Ishikawa (cell line): ENCODE data around the gene FASTK.

Source experiments
- EGR1 ChIP-seq: IDR thresholded peaks from 2 replicates; pipeline ENCODE4 v1.6.1; 2012
- EP300 ChIP-seq: IDR thresholded peaks from 2 replicates; pipeline ENCODE4 v1.6.1; 2012; ENCODE audit warnings: borderline replicate concordance
- NFIC ChIP-seq: IDR thresholded peaks from 2 replicates; pipeline ENCODE4 v1.6.1; 2012
- RAD21 ChIP-seq: IDR thresholded peaks from 2 replicates; pipeline ENCODE4 v1.6.1; 2012; ENCODE audit warnings: low read depth
- TCF12 ChIP-seq: IDR thresholded peaks from 2 replicates; pipeline ENCODE4 v1.6.1; 2012; ENCODE audit warnings: low read depth
- ZBTB7A ChIP-seq: IDR thresholded peaks from 2 replicates; pipeline ENCODE4 v1.6.1; 2012; ENCODE audit warnings: low read depth
- TF ChIP-seq, protein P1 (sequence below): IDR thresholded peaks from 2 replicates; pipeline ENCODE4 v1.6.1; 2012; ENCODE audit warnings: low read depth, mild to moderate bottlenecking

DNA sequence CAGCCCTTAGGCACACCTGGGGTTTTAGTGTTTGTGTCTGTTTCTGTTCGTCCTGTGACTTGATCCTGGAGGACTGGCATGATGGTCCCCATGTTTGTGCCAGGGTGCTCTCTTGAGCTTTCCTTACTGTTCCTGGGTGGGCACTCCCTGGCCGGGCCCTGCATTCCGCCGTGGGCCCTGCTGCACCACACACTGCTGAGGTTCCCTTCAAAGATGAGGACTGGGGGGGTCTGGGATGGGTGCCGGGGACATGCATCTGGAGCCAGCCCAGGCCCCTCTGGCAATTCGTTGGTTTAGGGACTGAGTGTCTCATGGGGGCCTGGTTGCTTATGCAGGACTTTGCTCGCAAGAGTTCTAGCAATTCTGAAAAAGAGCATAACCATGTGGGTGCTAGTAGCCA is 10.4 kb upstream of the FASTK start:
- TF ChIP-seq EP300 (no peak), EGR1 (no peak), RAD21 (no peak), NFIC (no peak), TCF12 (no peak), ZBTB7A (no peak)
- TF ChIP-seq, protein P1, sequence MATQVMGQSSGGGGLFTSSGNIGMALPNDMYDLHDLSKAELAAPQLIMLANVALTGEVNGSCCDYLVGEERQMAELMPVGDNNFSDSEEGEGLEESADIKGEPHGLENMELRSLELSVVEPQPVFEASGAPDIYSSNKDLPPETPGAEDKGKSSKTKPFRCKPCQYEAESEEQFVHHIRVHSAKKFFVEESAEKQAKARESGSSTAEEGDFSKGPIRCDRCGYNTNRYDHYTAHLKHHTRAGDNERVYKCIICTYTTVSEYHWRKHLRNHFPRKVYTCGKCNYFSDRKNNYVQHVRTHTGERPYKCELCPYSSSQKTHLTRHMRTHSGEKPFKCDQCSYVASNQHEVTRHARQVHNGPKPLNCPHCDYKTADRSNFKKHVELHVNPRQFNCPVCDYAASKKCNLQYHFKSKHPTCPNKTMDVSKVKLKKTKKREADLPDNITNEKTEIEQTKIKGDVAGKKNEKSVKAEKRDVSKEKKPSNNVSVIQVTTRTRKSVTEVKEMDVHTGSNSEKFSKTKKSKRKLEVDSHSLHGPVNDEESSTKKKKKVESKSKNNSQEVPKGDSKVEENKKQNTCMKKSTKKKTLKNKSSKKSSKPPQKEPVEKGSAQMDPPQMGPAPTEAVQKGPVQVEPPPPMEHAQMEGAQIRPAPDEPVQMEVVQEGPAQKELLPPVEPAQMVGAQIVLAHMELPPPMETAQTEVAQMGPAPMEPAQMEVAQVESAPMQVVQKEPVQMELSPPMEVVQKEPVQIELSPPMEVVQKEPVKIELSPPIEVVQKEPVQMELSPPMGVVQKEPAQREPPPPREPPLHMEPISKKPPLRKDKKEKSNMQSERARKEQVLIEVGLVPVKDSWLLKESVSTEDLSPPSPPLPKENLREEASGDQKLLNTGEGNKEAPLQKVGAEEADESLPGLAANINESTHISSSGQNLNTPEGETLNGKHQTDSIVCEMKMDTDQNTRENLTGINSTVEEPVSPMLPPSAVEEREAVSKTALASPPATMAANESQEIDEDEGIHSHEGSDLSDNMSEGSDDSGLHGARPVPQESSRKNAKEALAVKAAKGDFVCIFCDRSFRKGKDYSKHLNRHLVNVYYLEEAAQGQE = no peak
